GM20000 (cell line): Measurements from ENCODE around the gene KIR3DL2.
"Not testable (repeated sequence)": the region's sequence is repeated elsewhere in the genome, so short reads cannot be mapped to it uniquely, and the experiment has no call there.

Experiments used
- DNase-seq: peaks from one replicate; pipeline ENCODE4 v3.0.0; 2012; ENCODE audit warnings: low spot score
- CTCF ChIP-seq: IDR thresholded peaks from 2 replicates; pipeline ENCODE4 v1.5.1; 2012; ENCODE audit warnings: mild to moderate bottlenecking, control low read depth; ENCODE audit errors: extremely low read depth, missing control alignments

KIR3DL2 gene

GRCh38 chr19:54888239-54888638 is 38.0 kb downstream of the KIR3DL2 start:
- no peak for TF ChIP-seq CTCF
- no peak for DNase-seq

DNA sequence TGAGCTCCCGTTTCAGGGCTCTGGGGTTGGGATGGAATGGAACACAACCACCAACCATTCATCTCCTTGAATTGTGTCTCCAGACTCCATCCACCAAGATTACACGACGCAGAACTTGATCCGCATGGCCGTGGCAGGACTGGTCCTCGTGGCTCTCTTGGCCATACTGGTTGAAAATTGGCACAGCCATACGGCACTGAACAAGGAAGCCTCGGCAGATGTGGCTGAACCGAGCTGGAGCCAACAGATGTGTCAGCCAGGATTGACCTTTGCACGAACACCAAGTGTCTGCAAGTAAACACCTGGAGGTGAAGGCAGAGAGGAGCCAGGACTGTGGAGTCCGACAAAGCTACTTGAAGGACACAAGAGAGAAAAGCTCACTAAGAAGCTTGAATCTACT is 39.3 kb downstream of the KIR3DL2 start:
- TF ChIP-seq CTCF: no peak
- no peak for DNase-seq

GRCh38 chr19:54893406-54893805 is 43.2 kb downstream of the KIR3DL2 start:
- TF ChIP-seq CTCF: no peak
- no peak for DNase-seq

DNA sequence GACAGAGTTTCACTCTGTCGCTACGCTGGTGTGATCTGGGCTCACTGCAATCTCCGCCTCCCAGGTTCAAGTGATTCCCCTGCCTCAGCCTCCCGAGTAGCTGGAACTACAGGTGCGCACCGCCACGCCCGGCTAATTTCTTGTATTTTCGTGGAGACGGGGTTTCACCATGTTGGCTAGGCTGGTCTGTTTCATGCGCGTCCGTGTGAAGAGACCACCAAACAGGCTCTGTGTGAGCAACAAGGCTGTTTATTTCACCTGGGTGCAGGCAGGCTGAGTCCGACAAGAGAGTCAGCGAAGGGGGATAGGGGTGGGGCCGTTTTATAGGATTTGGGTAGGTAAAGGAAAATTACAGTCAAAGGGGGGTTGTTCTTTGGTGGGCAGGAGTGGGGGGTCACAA is 43.9 kb downstream of the KIR3DL2 start:
- not testable (repeated sequence) for DNase-seq

DNA sequence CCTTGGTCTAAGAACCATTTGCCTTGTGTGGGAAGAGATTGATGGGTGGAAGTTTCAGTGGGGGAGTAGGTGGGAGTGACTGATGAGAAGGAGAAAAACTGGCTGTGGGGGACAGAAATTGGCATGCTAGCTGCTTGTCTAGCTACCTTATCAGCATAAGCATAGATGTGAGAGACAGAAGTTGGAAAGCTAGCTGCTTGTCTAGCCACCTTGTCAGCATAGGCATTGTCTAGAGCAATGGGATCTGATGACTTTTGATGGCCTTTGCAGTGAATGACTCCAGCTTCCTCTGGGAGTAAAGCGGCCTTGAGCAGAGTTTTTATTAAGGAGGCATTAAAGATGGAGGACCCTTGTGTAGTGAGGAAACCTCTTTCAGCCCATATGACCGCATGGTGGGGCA is 45.8 kb downstream of the KIR3DL2 start:
- DNase-seq: no peak
- no peak for TF ChIP-seq CTCF

DNA sequence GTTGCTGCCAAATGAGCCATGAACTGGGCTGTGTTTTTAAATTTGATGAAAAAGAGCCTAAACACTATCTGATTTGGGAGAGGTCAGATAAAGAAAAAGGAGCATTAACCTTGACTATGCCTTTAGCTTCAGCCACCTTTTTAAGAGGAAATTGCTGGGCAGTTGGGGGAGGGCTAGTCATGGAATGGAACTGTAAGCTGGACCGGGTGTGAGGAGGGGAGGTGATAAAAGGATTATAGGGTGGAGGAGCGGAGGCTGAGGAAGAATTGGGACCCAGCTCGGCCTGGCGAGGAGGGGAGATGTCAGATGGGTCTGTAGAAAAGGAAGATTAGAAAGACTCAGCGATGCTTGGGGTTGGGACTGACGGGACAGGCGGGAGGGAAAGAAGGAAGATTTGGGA is 48.4 kb downstream of the KIR3DL2 start:
- not testable (repeated sequence) for DNase-seq

GRCh38 chr19:54899646-54900045 is 49.4 kb downstream of the KIR3DL2 start:
- not testable (repeated sequence) for DNase-seq

GRCh38 chr19:54901153-54901552 is 50.9 kb downstream of the KIR3DL2 start:
- not testable (repeated sequence) for DNase-seq

- no peak for DNase-seq
- no peak for TF ChIP-seq CTCF
Observed at GRCh38 chr19:54902061-54902460, 51.8 kb downstream of the KIR3DL2 start.

DNA sequence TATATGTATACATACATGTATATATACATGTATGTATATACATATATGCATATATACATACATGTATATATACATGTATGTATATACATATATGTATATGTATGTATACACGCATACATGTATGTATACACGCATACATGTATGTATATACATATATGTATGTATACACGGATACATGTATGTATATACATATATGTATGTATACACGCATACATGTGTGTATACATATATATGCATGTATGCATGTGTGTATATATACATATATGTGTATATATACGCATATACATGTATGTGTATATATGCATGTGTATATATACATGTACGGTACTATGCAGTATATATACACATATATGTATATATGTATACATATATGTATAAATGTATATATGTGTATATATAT is 53.1 kb downstream of the KIR3DL2 start:
- DNase-seq: no peak
- no peak for TF ChIP-seq CTCF

GRCh38 chr19:54904261-54904660 is 54.0 kb downstream of the KIR3DL2 start:
- not testable (repeated sequence) for DNase-seq
